CD4-positive, alpha-beta T cell treated with Interleukin-4 for 1 hour (primary cell): Measurements from ENCODE around the gene ZDHHC14.
"Not testable (repeated sequence)": the region's sequence is repeated elsewhere in the genome, so short reads cannot be mapped to it uniquely, and the experiment has no call there.

Source experiments
- DNase-seq, 2 donors: peaks; one replicate each; pipeline ENCODE4 v3.0.0-alpha.2; 2020 to 2022

The ZDHHC14 gene

GRCh38 chr6:157408427-157408826 is 27.4 kb downstream of the ZDHHC14 start:
- DNase-seq: not testable (repeated sequence)

GRCh38 chr6:157410045-157410444 is 29.1 kb downstream of the ZDHHC14 start:
- no peak for DNase-seq

- DNase-seq: no peak
Observed at GRCh38 chr6:157411368-157411767, 30.4 kb downstream of the ZDHHC14 start.

- no peak for DNase-seq
Observed at GRCh38 chr6:157412791-157413190, 31.8 kb downstream of the ZDHHC14 start.

GRCh38 chr6:157420497-157420896 is 39.5 kb downstream of the ZDHHC14 start:
- no peak for DNase-seq

GRCh38 chr6:157424491-157425020 is 43.6 kb downstream of the ZDHHC14 start:
- DNase-seq: no peak

- no peak for DNase-seq
Observed at GRCh38 chr6:157427969-157428368, 47.0 kb downstream of the ZDHHC14 start.

- DNase-seq: no peak
Observed at GRCh38 chr6:157428427-157429202, 47.6 kb downstream of the ZDHHC14 start.

GRCh38 chr6:157429248-157429647 is 48.3 kb downstream of the ZDHHC14 start:
- DNase-seq: no peak

- no peak for DNase-seq
Observed at GRCh38 chr6:157430834-157431233, 49.8 kb downstream of the ZDHHC14 start.

- no peak for DNase-seq
Observed at GRCh38 chr6:157432231-157432891, 51.4 kb downstream of the ZDHHC14 start.

- no peak for DNase-seq
Observed at GRCh38 chr6:157432892-157433265, 51.9 kb downstream of the ZDHHC14 start.

GRCh38 chr6:157433678-157434081 is 52.7 kb downstream of the ZDHHC14 start:
- DNase-seq: no peak

- DNase-seq: no peak
Observed at GRCh38 chr6:157434349-157435033, 53.5 kb downstream of the ZDHHC14 start.

GRCh38 chr6:157436219-157436943 is 55.4 kb downstream of the ZDHHC14 start:
- DNase-seq: no peak

- DNase-seq: no peak
Observed at GRCh38 chr6:157436944-157437336, 56.0 kb downstream of the ZDHHC14 start.

GRCh38 chr6:157438611-157439111 is 57.7 kb downstream of the ZDHHC14 start:
- DNase-seq: no peak

- DNase-seq: no peak
Observed at GRCh38 chr6:157440171-157440570, 59.2 kb downstream of the ZDHHC14 start.

GRCh38 chr6:157442291-157442690 is 61.3 kb downstream of the ZDHHC14 start:
- DNase-seq: no peak

- no peak for DNase-seq
Observed at GRCh38 chr6:157443066-157443800, 62.2 kb downstream of the ZDHHC14 start.

GRCh38 chr6:157445277-157446009 is 64.5 kb downstream of the ZDHHC14 start:
- no peak for DNase-seq
